Ureter (tissue), 1 donor: Measurements from ENCODE around the gene PRRX2. TPM values are rescaled to one million over a fixed set of nuclear protein-coding genes. Genes with fewer than 3 reads are reported as not detected.

Source experiments
- DNase-seq: peaks from one replicate; pipeline ENCODE4 v3.0.0-alpha.2; 2020; ENCODE audit warnings: low spot score
- total RNA-seq: library from RNA; stranded (reverse); gene quantifications from one replicate; pipeline ENCODE4 v1.2.4, GENCODE V29; 2023
- donor health status: DM: yes; HTN: yes; CAD: no.

Gene PRRX2
- total RNA-seq, 1 donor from 2014 or later, result 6.5 TPM

GRCh38 chr9:129677456-129677855 is 12.0 kb downstream of the PRRX2 start:
- no peak for DNase-seq

- DNase-seq, result no peak
Observed at GRCh38 chr9:129678844-129679243, 13.4 kb downstream of the PRRX2 start.

GRCh38 chr9:129679537-129679936 is 14.1 kb downstream of the PRRX2 start:
- DNase-seq, result no peak

GRCh38 chr9:129681924-129682323 is 16.5 kb downstream of the PRRX2 start:
- DNase-seq, result no peak

- no peak for DNase-seq
Observed at GRCh38 chr9:129682381-129682780, 16.9 kb downstream of the PRRX2 start.

- DNase-seq, result no peak
Observed at GRCh38 chr9:129685220-129685932, 19.9 kb downstream of the PRRX2 start.

- no peak for DNase-seq
Observed at GRCh38 chr9:129685933-129686259, 20.4 kb downstream of the PRRX2 start.

- DNase-seq, result no peak
Observed at GRCh38 chr9:129686736-129687135, 21.3 kb downstream of the PRRX2 start.

- DNase-seq, result no peak
Observed at GRCh38 chr9:129687391-129687790, 21.9 kb downstream of the PRRX2 start.

- no peak for DNase-seq
Observed at GRCh38 chr9:129688285-129689043, 23.0 kb downstream of the PRRX2 start.

GRCh38 chr9:129692534-129692933 is 27.1 kb downstream of the PRRX2 start:
- DNase-seq, result no peak

- DNase-seq, result no peak
Observed at GRCh38 chr9:129693741-129694140, 28.3 kb downstream of the PRRX2 start.

- no peak for DNase-seq
Observed at GRCh38 chr9:129694243-129694646, 28.8 kb downstream of the PRRX2 start.

- no peak for DNase-seq
Observed at GRCh38 chr9:129695870-129696269, 30.4 kb downstream of the PRRX2 start.

- DNase-seq, result peak; percentile 73
Observed at GRCh38 chr9:129696944-129697655, 31.7 kb downstream of the PRRX2 start.

- DNase-seq, result peak; percentile 61
Observed at GRCh38 chr9:129697656-129698253, 32.3 kb downstream of the PRRX2 start.

GRCh38 chr9:129698254-129698757 is 32.9 kb downstream of the PRRX2 start:
- peak; percentile 59 for DNase-seq

- no peak for DNase-seq
Observed at GRCh38 chr9:129701054-129701453, 35.6 kb downstream of the PRRX2 start.

- DNase-seq, result no peak
Observed at GRCh38 chr9:129701549-129701948, 36.1 kb downstream of the PRRX2 start.

- DNase-seq, result no peak
Observed at GRCh38 chr9:129702589-129703520, 37.4 kb downstream of the PRRX2 start.
